Pulmonary artery endothelial cell (primary cell): Measurements from ENCODE around the gene MAP3K2. TPM values are rescaled to one million over a fixed set of nuclear protein-coding genes. Genes with fewer than 3 reads are reported as not detected.
"Not testable (repeated sequence)": the region's sequence is repeated elsewhere in the genome, so short reads cannot be mapped to it uniquely, and the experiment has no call there.

ENCODE experiments used
- DNase-seq: peaks from one replicate; pipeline ENCODE4 v3.0.0-alpha.2; 2011; ENCODE audit warnings: low read depth, low spot score
- total RNA-seq: library from RNA; depleted of rRNA; stranded (reverse); fragments of >200 nt; gene quantifications from 2 replicates; pipeline ENCODE4 v1.2.3, GENCODE V29; 2014

MAP3K2 gene
- total RNA-seq, 1 donor from 2014 or later = 16.9 TPM

DNA sequence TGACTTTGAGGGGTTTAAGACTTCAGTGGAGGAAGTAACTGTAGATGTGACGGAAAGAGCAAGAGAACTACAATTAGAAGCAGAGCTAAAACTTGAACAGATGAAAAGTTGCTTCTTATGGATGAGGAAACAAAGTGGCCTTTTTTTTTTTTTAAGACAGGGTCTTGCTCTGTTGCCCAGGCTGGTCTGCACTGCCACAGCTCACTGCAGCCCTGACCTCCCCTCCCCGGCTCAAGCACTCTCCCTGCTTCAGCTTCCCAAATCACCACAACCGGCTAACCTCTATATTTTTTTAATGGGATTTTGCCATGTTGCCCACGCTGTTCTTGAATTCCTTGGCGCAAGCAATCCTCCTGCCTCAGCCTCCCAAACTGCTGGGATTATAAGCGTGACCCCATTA is 3.2 kb downstream of the MAP3K2 start:
- no peak for DNase-seq

- DNase-seq = no peak
Measured at GRCh38 chr2:127382831-127383230, 4.9 kb downstream of the MAP3K2 start.

DNA sequence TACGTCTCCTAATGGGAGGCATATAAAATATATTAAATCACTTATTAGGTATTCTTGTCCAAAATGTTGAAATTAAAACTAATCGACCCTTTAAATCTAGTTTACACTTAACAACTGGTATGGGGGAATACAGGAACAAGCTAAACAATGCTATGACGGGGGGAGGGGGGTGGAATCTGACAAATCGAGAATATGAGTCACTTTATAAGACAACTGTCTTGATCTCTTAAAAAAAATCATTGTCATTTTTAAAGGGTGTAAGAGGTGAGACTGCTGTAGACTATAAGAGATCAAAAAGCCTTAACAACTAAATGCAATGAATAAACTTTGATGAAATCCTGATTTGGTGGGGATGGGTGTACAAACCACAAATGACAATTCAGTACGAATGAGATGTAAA is 6.0 kb downstream of the MAP3K2 start:
- no peak for DNase-seq

- no peak for DNase-seq
Measured at GRCh38 chr2:127379712-127380355, 7.9 kb downstream of the MAP3K2 start.

GRCh38 chr2:127378720-127379119 is 9.1 kb downstream of the MAP3K2 start:
- DNase-seq = no peak

GRCh38 chr2:127377262-127377661 is 10.5 kb downstream of the MAP3K2 start:
- DNase-seq = no peak

- no peak for DNase-seq
Measured at GRCh38 chr2:127376257-127376656, 11.5 kb downstream of the MAP3K2 start.

DNA sequence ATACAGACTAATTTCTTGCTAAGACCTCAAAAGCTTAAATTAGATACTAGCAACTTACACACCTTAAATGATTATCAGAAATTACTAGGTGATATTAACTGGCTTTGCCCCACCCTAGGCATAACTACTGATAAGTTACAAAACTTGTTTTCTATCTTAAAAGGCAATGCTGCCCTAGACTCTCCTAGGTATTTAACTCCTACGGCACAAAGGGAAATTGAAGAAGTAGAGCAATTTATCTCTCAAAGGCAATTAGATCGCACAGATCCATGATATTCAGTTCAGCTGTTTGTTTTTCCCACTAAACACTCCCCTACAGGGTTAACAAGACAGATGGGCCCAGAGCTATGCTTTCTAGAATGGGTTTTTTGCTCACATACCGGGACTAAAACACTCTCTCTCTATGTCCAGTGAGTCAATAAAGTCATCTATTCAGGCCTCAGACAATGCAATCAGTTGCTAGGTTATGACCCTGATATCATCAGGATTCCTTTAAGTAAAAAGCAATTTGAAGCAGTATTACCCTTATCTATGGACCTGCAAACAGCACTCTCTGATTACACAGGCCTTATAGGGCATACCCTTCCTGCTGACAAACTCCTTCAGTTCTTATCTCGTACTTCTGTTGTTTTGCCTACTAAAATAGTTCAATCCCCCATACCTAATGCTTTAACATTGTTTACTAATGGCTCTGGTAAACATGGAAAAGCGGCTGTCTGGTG is 14.3 kb downstream of the MAP3K2 start:
- DNase-seq = no peak

GRCh38 chr2:127371037-127371436 is 16.7 kb downstream of the MAP3K2 start:
- DNase-seq = no peak

DNA sequence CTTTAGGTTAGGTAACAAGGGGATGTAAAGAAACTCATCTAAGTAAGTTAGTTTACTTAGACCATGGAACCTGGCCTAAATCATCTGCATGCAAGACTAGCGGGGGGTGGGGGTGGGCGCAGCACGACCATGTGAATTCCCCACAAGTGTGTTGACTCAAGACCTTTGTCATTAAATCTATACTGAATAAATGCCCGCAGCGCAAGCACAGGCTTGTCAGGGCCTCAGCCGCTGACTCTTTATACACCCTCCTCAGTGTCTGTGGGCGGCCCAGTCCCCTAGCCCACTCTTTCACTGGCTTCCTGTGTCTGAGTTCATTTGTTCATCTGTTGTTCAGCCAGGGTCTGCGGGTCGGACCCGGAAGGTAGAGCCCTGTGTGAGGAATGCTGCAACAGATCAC is 17.8 kb downstream of the MAP3K2 start:
- DNase-seq = no peak

DNA sequence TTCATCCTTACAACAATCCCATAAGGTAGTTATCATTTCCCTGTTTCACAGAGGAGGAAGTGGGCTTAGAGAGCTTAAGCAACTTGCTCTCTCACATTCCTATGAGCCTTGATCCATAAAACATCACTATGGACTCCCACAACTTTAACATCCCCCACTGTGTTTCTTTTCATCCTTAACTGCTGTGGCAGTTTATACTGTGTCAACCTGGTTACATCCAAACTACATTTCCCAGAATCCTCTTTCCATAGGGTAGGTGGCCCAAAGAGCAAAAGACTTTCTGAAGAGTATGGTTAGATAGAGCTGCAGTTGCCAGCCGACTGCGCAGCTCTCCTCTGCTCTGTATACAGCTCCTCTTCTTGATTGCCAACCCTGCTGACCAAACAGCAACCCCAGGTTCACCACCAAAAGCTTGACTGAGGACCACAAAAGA is 22.5 kb downstream of the MAP3K2 start:
- DNase-seq = no peak

DNA sequence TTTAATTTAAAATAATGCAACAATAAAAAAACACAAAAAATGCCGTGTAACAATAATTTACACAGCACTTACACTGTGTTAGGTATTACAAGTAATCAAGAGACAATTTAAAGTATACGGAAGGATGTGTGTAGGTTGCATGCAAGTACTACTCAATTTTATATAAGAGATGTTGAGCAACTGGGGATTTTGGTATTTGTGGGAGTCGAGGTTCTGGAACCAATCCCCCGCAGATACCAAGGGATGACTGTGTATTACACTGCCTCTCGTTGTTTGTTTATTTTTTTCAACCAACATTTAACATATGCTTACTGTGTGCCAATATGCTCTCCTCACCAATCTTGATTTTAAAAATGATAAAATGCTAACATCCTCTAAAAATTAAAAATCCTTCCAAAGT is 24.8 kb downstream of the MAP3K2 start:
- no peak for DNase-seq

DNA sequence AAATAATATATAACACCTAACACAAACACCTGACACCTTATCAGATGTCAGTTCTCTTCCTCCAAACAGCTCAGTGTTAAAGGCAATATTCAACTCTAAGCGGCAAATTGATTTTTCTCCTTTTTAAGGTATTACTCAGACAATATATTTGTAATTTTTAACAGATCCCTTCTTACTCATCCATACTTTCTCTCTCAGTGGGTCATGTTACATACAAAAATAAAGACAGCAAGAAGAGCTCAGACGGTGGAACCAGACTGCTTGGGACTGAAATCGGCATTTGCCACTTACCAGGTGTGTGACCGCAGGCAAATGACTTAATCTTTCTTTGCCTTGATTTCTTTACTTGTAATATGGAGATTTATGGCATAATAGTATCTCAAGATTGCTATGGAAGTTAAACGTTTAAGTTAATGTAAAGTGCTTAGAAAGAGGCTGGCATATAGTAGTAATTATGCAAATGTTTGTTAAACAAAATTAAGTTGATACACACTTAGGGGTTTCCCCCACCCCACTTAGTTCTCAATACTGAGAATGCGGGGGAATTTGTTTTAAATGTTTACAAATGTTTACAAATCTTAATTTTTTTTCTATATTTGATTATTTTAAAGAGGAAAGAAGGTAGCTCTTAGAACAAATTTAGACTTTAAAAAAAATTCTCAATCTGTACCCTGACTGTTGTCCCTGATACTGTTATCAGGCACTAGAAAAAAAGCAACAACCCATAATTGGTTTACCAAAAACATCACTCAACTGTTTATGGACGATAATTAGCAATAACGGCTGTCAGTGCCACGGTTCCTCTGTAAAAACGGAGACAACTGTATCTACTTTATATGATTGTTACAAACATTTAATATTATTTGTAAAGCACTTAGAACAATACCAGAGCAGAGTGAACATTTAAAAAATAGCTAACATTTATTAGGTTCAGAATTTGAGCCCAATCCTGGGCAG is 25.6 kb downstream of the MAP3K2 start:
- DNase-seq = no peak

DNA sequence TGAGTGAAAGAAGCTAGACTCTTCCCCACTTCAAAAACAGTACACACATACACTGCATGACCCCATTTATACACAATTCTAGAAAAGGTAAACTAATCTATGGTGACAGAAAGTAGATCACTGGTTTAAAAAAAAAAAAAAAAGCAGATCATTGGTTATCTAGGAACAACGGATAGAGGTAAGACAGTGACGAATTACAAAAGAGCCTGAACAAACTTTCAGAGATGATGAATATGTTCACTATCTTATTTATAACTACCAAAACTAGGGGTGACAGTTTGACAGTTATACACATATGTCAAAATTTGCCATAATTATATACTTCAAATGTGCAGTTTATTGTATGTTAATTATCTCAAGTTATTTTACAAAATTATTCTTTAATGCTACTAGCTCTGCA is 27.5 kb downstream of the MAP3K2 start:
- DNase-seq = no peak

GRCh38 chr2:127359520-127359919 is 28.3 kb downstream of the MAP3K2 start:
- no peak for DNase-seq

GRCh38 chr2:127358971-127359370 is 28.8 kb downstream of the MAP3K2 start:
- no peak for DNase-seq

- DNase-seq = no peak
Measured at GRCh38 chr2:127358044-127358443, 29.7 kb downstream of the MAP3K2 start.

DNA sequence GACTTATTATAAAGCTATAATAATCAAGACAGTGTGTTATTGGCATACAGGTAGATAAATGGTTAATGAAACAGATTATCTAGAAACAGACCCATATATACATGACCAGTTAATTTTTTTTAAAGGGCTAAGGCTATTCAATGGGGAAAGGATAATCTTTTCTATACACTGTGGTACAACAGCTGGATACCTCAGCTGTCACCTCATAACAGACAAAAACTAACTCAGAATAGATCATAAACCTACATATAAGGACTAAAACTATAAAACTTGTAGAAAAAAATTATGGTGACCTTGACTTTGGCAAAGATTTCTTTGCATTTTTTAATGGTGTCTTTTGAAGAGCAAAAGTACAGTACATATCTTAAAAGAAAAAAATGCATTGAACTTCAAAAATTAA is 30.2 kb downstream of the MAP3K2 start:
- DNase-seq = no peak

GRCh38 chr2:127356531-127356930 is 31.2 kb downstream of the MAP3K2 start:
- no peak for DNase-seq

DNA sequence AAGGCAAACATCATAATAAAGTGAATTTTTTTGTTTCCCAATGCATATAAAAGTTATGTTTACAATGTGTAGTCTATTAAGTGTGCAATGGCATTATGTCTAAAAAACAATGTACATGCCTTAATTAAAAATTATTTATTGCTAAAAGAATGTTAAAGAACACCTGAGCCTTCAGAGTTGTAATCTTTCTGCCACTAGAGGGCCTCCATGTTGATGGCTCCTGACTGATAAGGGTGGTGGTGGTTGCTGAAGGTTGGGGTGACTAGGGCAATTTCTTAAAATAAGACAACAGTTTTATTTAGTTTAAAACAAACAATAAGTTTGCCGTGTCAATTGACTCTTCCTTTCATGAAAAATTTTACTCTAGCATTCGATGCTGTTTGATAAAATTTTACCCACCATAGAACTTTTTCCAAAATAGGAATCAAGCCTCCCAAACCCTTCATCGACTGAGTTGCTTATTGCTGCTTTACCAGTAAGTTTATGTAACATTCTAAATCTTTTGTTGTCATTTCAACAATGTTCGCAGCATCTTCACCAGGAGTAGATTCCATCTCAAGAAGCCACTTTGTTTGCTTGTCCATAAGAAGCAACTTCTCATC is 32.3 kb downstream of the MAP3K2 start:
- DNase-seq = no peak

DNA sequence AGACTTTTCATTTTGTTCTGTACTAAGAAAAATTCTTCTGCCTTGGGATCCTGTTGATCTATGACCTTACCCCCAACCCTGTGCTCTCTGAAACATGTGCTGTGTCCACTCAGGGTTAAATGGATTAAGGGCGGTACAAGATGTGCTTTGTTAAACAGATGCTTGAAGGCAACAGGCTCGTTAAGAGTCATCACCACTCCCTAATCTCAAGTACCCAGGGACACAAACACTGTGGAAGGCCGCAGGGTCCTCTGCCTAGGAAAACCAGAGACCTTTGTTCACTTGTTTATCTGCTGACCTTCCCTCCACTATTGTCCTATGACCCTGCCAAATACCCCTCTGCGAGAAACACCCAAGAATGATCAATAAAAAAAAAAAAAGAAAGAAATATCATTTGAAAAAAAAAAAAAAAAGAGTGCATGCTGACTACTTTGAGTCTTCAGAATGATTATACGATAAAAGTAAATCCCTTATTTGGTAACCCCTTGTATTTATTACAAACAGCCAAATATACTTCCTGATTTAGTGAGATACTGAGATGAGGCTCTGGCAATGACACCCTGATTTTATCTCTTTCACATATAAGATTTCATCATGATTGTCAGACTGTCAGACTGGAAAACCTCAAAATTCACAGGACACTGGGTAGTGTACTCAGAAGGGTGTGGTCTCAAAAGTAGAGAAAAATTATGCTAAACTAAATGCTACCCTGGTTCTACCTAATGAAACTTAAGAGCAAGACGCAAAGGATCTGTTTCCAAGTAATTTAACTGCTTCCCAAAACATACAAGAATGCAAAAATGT is 33.7 kb downstream of the MAP3K2 start:
- not testable (repeated sequence) for DNase-seq
